Keratinocyte (primary cell): Measurements from ENCODE around the gene SRPK1. TPM values are rescaled to one million over a fixed set of nuclear protein-coding genes. Genes with fewer than 3 reads are reported as not detected.

Source experiments
- DNase-seq: peaks from one replicate; pipeline ENCODE4 v3.0.0-alpha.2; 2011; ENCODE audit warnings: low read depth, missing footprints, low spot score
- FAIRE-seq: peaks from 2 replicates; lab custom pipeline; 2011; peaks lifted over from hg19 to GRCh38; lab: Jason Lieb, UNC
- H2AFZ ChIP-seq: 2 replicates; pipeline ENCODE4 v1.6.0; 2012; ENCODE audit warnings: low read length, control low read depth, inconsistent platforms; ENCODE audit not compliant: control insufficient read depth
- H3K27ac ChIP-seq: 2 replicates; pipeline ENCODE4 v1.5.1; 2011; ENCODE audit warnings: low read length; ENCODE audit not compliant: control insufficient read depth, insufficient read depth
- H3K27me3 ChIP-seq: 3 replicates; pipeline ENCODE4 v1.6.0; 2011; ENCODE audit warnings: low read length; ENCODE audit not compliant: control insufficient read depth, insufficient read depth; ENCODE audit errors: extremely low read depth
- H3K36me3 ChIP-seq, 2 experiments: 2 replicates in 1 of 2; 3 replicates in 1 of 2; pipeline ENCODE4 v1.5.1; 2011; ENCODE audit warnings: low read length in 2 of 2, mild to moderate bottlenecking in 1 of 2; ENCODE audit not compliant: control insufficient read depth in 2 of 2, insufficient read depth in 2 of 2; ENCODE audit errors: extremely low read depth in 1 of 2
- H3K4me1 ChIP-seq: 3 replicates; pipeline ENCODE4 v1.5.1; 2011; ENCODE audit warnings: low read length; ENCODE audit not compliant: control insufficient read depth, insufficient read depth; ENCODE audit errors: extremely low read depth
- H3K4me2 ChIP-seq: 3 replicates; pipeline ENCODE4 v1.6.0; 2011; ENCODE audit warnings: low read depth, low read length; ENCODE audit not compliant: control insufficient read depth, insufficient read depth; ENCODE audit errors: extremely low read depth
- H3K4me3 ChIP-seq, 3 experiments: fragments of 200-600 bp in 1 of 3; sonication (generic) in 1 of 3; 2 replicates in 2 of 3; 3 replicates in 1 of 3; pipeline ENCODE4 v1.5.1; 2011 to 2016; ENCODE audit warnings: low read length in 3 of 3, mild to moderate bottlenecking in 3 of 3, control low read depth in 2 of 3, inconsistent platforms in 1 of 3, low read depth in 1 of 3, mixed read lengths in 1 of 3, mixed run types in 1 of 3, moderate library complexity in 1 of 3; ENCODE audit not compliant: control insufficient read depth in 2 of 3, insufficient read depth in 2 of 3; ENCODE audit errors: extremely low read depth in 1 of 3
- H3K79me2 ChIP-seq: 2 replicates; pipeline ENCODE4 v1.6.0; 2012; ENCODE audit warnings: low read length; ENCODE audit not compliant: control insufficient read depth, insufficient read depth
- H3K9ac ChIP-seq: 3 replicates; pipeline ENCODE4 v1.6.0; 2011; ENCODE audit warnings: low read length; ENCODE audit not compliant: control insufficient read depth, insufficient read depth; ENCODE audit errors: extremely low read depth
- H3K9me1 ChIP-seq: 3 replicates; pipeline ENCODE4 v1.6.0; 2011; ENCODE audit warnings: low read length; ENCODE audit not compliant: control insufficient read depth, insufficient read depth; ENCODE audit errors: extremely low read depth
- H3K9me3 ChIP-seq: 2 replicates; pipeline ENCODE4 v1.5.1; 2012; ENCODE audit warnings: low read depth, low read length; ENCODE audit not compliant: control insufficient read depth
- H4K20me1 ChIP-seq: 3 replicates; pipeline ENCODE4 v1.6.0; 2011; ENCODE audit warnings: low read length; ENCODE audit not compliant: control insufficient read depth, insufficient read depth; ENCODE audit errors: extremely low read depth
- EZH2 ChIP-seq: IDR thresholded peaks from one replicate; pipeline ENCODE4 v1.6.1; 2012; ENCODE audit warnings: inconsistent platforms, mild to moderate bottlenecking, low read length, moderate library complexity
- dilution Hi-C: fragments of 300-500 bp; cut with MboI; formaldehyde crosslinking; loops from one replicate; pipeline ENCODE4 v1.7.0; 2020; ENCODE audit warnings: low sequenced_read_pairs; ENCODE audit not compliant: extremely low pct_ligation_motif_present
- polyA plus RNA-seq, 5 experiments: library from polyadenylated mRNA; depleted of rRNA in 3 of 5; stranded (reverse) in 3 of 5; stranded (forward) in 1 of 5; unstranded in 1 of 5; fragments of >200 nt; gene quantifications; 1 replicate in 1 of 5; 2 replicates in 3 of 5; 3 replicates in 1 of 5; pipeline versions ENCODE4 v1.2.1 to v1.2.3, GENCODE V29; 2011 to 2012; ENCODE audit warnings: missing spikeins in 2 of 5, low read depth in 1 of 5, low replicate concordance in 1 of 5
- TF ChIP-seq, protein P1 (sequence below), 3 experiments: IDR thresholded peaks in 1 of 3; conservative IDR thresholded peaks in 1 of 3; optimal IDR thresholded peaks in 1 of 3; 2 replicates in 2 of 3; 3 replicates in 1 of 3; pipeline versions ENCODE3 to v1.5.1; 2011; ENCODE audit warnings: low read length in 3 of 3, mild to moderate bottlenecking in 3 of 3, moderate library complexity in 2 of 3, control low read depth in 1 of 3, inconsistent platforms in 1 of 3; ENCODE audit not compliant: insufficient read depth in 2 of 3; ENCODE audit errors: extremely low read depth in 1 of 3

SRPK1 gene
- polyA plus RNA-seq, 1 donor (not counting 4 experiments of a cell fraction or from before 2014, with no cell fraction given): 64.1 TPM

DNA sequence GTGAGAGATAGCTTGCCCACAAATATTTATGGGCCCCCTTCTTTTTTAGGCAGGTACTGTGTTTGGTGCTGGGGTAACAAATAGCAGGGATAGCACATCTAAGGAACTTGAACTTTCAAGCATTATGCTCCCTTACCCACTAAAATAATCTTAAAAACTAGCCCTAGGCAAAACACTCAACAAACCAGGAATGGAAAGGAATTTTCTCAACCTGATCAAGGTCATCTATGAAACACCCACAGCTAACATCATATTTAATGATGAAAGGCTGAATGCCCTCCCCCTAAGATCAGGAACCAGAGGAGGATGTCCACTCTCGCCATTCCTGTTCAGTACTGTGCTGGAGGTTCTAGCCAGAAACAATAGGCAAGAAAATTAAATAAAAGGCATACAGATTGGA, 8.7 kb upstream of the SRPK1 start:
- no peak overlapping the region for H3K9ac ChIP-seq
- TF ChIP-seq, protein P1, sequence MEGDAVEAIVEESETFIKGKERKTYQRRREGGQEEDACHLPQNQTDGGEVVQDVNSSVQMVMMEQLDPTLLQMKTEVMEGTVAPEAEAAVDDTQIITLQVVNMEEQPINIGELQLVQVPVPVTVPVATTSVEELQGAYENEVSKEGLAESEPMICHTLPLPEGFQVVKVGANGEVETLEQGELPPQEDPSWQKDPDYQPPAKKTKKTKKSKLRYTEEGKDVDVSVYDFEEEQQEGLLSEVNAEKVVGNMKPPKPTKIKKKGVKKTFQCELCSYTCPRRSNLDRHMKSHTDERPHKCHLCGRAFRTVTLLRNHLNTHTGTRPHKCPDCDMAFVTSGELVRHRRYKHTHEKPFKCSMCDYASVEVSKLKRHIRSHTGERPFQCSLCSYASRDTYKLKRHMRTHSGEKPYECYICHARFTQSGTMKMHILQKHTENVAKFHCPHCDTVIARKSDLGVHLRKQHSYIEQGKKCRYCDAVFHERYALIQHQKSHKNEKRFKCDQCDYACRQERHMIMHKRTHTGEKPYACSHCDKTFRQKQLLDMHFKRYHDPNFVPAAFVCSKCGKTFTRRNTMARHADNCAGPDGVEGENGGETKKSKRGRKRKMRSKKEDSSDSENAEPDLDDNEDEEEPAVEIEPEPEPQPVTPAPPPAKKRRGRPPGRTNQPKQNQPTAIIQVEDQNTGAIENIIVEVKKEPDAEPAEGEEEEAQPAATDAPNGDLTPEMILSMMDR (optimal IDR thresholded peaks at IDR 0.05 in 1 of 3, IDR thresholded peaks at IDR 0.05 in 1 of 3, conservative IDR thresholded peaks at IDR 0.05 in 1 of 3; ENCODE audit: extremely low read depth in 1 of 3, insufficient read depth in 2 of 3, low read length in 3 of 3): no peak
- no peak for TF ChIP-seq EZH2
- H3K79me2 ChIP-seq: no peaks in the 10 kb centered on the region
- H3K4me2 ChIP-seq: no peak overlapping the region
- no peaks in the 10 kb centered on the region for H3K27me3 ChIP-seq
- no peaks in the 10 kb centered on the region for H3K4me1 ChIP-seq
- H3K36me3 ChIP-seq: no peaks in the 10 kb centered on the region
- no peak overlapping the region for H2AFZ ChIP-seq
- H3K27ac ChIP-seq: no peak overlapping the region
- no peaks in the 10 kb centered on the region for H3K9me3 ChIP-seq
- no peak overlapping the region for H3K4me3 ChIP-seq
- dilution Hi-C loops: no loop called here
- no peaks in the 10 kb centered on the region for H4K20me1 ChIP-seq
- FAIRE-seq: no peak
- H3K9me1 ChIP-seq: no peaks in the 10 kb centered on the region
- DNase-seq: no peak

DNA sequence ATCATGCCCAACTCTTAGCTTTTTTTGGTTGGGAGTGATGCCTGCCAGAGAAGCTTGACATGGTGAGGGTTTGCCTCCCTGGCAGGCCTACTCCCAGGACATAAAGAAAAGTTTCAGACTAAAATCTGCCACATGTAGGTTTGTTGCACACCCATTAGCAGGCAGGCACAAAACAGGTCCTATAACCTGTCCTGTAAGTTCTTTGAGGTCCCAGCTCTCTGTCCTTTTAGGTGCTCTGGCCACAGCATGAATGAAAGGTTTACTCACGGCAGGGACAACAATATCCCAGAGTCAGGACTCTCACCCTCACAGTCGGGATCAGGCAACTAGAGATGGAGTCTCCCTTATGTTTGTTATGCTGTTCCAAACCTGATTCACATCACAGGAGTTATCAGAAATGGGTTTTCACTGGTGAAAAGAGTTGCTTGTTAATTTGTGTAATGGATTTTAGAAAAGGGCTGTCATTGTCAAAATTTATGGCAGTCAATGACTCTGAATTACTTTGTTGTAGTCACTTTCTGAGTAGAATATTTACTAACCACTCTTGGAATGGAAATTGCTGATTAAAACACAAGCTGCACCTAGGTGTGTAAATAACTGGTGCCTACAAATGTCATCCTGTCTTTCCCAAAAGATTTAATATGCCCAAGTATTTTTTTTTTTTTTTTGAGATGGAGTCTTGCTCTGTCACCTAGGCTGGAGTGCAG, 5.8 kb upstream of the SRPK1 start:
- Histone ChIP-seq H2AFZ (no peak overlapping the region), H3K9me3 (no peaks in the 10 kb centered on the region), H4K20me1 (no peaks in the 10 kb centered on the region), H3K9me1 (no peaks in the 10 kb centered on the region), H3K4me3 (no peak overlapping the region), H3K4me1 (no peaks in the 10 kb centered on the region), H3K79me2 (no peaks in the 10 kb centered on the region), H3K27me3 (no peaks in the 10 kb centered on the region), H3K27ac (no peak overlapping the region), H3K4me2 (no peak overlapping the region), H3K36me3 (no peaks in the 10 kb centered on the region), H3K9ac (no peak overlapping the region)
- FAIRE-seq (no peak), DNase-seq (no peak)
- dilution Hi-C loops: no loop called here
- no peak for TF ChIP-seq EZH2
- TF ChIP-seq, protein P1 (optimal IDR thresholded peaks at IDR 0.05 in 1 of 3, IDR thresholded peaks at IDR 0.05 in 1 of 3, conservative IDR thresholded peaks at IDR 0.05 in 1 of 3; ENCODE audit: extremely low read depth in 1 of 3, insufficient read depth in 2 of 3, low read length in 3 of 3): no peak
